Liver (tissue), 9 donors: ENCODE data around the gene ELMO2. TPM values are rescaled to one million over a fixed set of nuclear protein-coding genes. Genes with fewer than 3 reads are reported as not detected.

Experiments used
- DNase-seq: peaks from one replicate; pipeline ENCODE4 v3.0.0-alpha.2; 2017; ENCODE audit warnings: low spot score
- H3K27ac ChIP-seq, 2 donors: one replicate each; pipeline ENCODE4 v1.7.0; 2013; ENCODE audit warnings: inconsistent platforms in 2 of 2, low read length in 2 of 2, control low read depth in 1 of 2, low read depth in 1 of 2, mild to moderate bottlenecking in 1 of 2
- H3K27me3 ChIP-seq, 4 donors: one replicate each; pipeline versions ENCODE4 v1.6.1 to v1.7.0; 2013; ENCODE audit warnings: low read length in 3 of 4, inconsistent platforms in 1 of 4, mild to moderate bottlenecking in 1 of 4, moderate library complexity in 1 of 4; ENCODE audit not compliant: control insufficient read depth in 4 of 4, insufficient read depth in 4 of 4
- H3K36me3 ChIP-seq, 4 donors: one replicate each; pipeline versions ENCODE4 v1.6.1 to v1.7.0; 2013; ENCODE audit warnings: low read length in 3 of 4, mild to moderate bottlenecking in 3 of 4, low read depth in 1 of 4, moderate library complexity in 1 of 4; ENCODE audit not compliant: control insufficient read depth in 4 of 4, insufficient read depth in 3 of 4
- H3K4me1 ChIP-seq, 4 donors: one replicate each; pipeline versions ENCODE4 v1.6.1 to v1.7.0; 2013; ENCODE audit warnings: low read length in 3 of 4, mild to moderate bottlenecking in 3 of 4, moderate library complexity in 1 of 4; ENCODE audit not compliant: control insufficient read depth in 4 of 4, insufficient read depth in 4 of 4
- H3K4me3 ChIP-seq, 3 donors: one replicate each; pipeline versions ENCODE4 v1.6.1 to v1.7.0; 2013; ENCODE audit warnings: low read length in 3 of 3, control low read depth in 1 of 3, low read depth in 1 of 3, mild to moderate bottlenecking in 1 of 3
- H3K9ac ChIP-seq, 2 donors: one replicate each; pipeline ENCODE4 v1.7.0; 2013; ENCODE audit warnings: low read length in 2 of 2, mild to moderate bottlenecking in 2 of 2, moderate library complexity in 2 of 2, control low read depth in 1 of 2, low read depth in 1 of 2
- H3K9me3 ChIP-seq, 4 donors: one replicate each; pipeline versions ENCODE4 v1.6.1 to v1.7.0; 2013; ENCODE audit warnings: low read length in 3 of 4; ENCODE audit not compliant: control insufficient read depth in 4 of 4
- ATF3 ChIP-seq: IDR thresholded peaks from 2 replicates; pipeline ENCODE4 v1.6.1; 2016; ENCODE audit warnings: antibody characterized with exemption
- CTCF ChIP-seq: fragments of 150-350 bp; IDR thresholded peaks from 2 replicates; pipeline ENCODE4 v1.5.1; 2017; ENCODE audit warnings: improper control_type of control experiment, low read depth, low read length; ENCODE audit not compliant: missing input control
- EGR1 ChIP-seq, 2 donors: IDR thresholded peaks; 2 replicates each; pipeline ENCODE4 v1.6.1; 2016 to 2018; ENCODE audit warnings: antibody characterized with exemption in 2 of 2, low read depth in 2 of 2
- FOXA1 ChIP-seq: IDR thresholded peaks from 2 replicates; pipeline ENCODE4 v1.6.1; 2016; ENCODE audit warnings: antibody characterized with exemption
- FOXA2 ChIP-seq: IDR thresholded peaks from 2 replicates; pipeline ENCODE4 v1.6.1; 2016; ENCODE audit warnings: antibody characterized with exemption
- GABPA ChIP-seq, 2 donors: IDR thresholded peaks in 1 of 2; conservative IDR thresholded peaks in 1 of 2; 2 replicates each; pipeline ENCODE4 v1.6.1; 2016; ENCODE audit warnings: antibody characterized with exemption in 2 of 2, mild to moderate bottlenecking in 1 of 2, moderate library complexity in 1 of 2
- HNF4A ChIP-seq, 2 donors: conservative IDR thresholded peaks; 2 replicates each; pipeline ENCODE4 v1.6.1; 2016; ENCODE audit warnings: antibody characterized with exemption in 2 of 2, mild to moderate bottlenecking in 2 of 2
- HNF4G ChIP-seq: IDR thresholded peaks from 2 replicates; pipeline ENCODE4 v1.6.1; 2016; ENCODE audit warnings: antibody characterized with exemption
- JUND ChIP-seq, 2 donors: IDR thresholded peaks; 2 replicates each; pipeline ENCODE4 v1.6.1; 2016; ENCODE audit warnings: antibody characterized with exemption in 2 of 2
- MAX ChIP-seq: IDR thresholded peaks from 2 replicates; pipeline ENCODE4 v1.6.1; 2016; ENCODE audit warnings: antibody characterized with exemption
- NR2F2 ChIP-seq: IDR thresholded peaks from 2 replicates; pipeline ENCODE4 v1.6.1; 2016; ENCODE audit warnings: antibody characterized with exemption
- RAD21 ChIP-seq, 2 donors: IDR thresholded peaks; 2 replicates each; pipeline ENCODE4 v1.6.1; 2016; ENCODE audit warnings: antibody characterized with exemption in 2 of 2, mild to moderate bottlenecking in 2 of 2
- REST ChIP-seq: IDR thresholded peaks from 2 replicates; pipeline ENCODE4 v1.6.1; 2016; ENCODE audit warnings: antibody characterized with exemption, mild to moderate bottlenecking
- RXRA ChIP-seq, 2 donors: IDR thresholded peaks; 2 replicates each; pipeline ENCODE4 v1.6.1; 2017 to 2018; ENCODE audit warnings: antibody characterized with exemption in 2 of 2, mild to moderate bottlenecking in 1 of 2
- SP1 ChIP-seq: IDR thresholded peaks from 2 replicates; pipeline ENCODE4 v1.6.1; 2018; ENCODE audit warnings: antibody characterized with exemption, mild to moderate bottlenecking
- TAF1 ChIP-seq: conservative IDR thresholded peaks from 2 replicates; pipeline ENCODE4 v1.6.1; 2016; ENCODE audit warnings: antibody characterized with exemption, mild to moderate bottlenecking
- YY1 ChIP-seq: IDR thresholded peaks from 2 replicates; pipeline ENCODE4 v1.6.1; 2016; ENCODE audit warnings: antibody characterized with exemption, mild to moderate bottlenecking
- ZBTB33 ChIP-seq: IDR thresholded peaks from 2 replicates; pipeline ENCODE4 v1.6.1; 2016; ENCODE audit warnings: antibody characterized with exemption
- WGBS: extraction: QIAGEN DNeasy Blood & Tissue Kit; methylation state at CpG from one replicate; pipeline ENCODE4 v1.1.7; 2013; 5-methylcytosine and 5-hydroxymethylcytosine counted together
- polyA plus RNA-seq, 2 donors: library from polyadenylated mRNA; stranded (reverse) in 1 of 2; unstranded in 1 of 2; fragments of 200-250 nt in 1 of 2; fragments of >200 nt in 1 of 2; fragmentation: Nextera tagmentation in 1 of 2; extraction: Ambion mirVana in 1 of 2; gene quantifications; one replicate each; pipeline versions ENCODE4 v1.2.1 to v1.2.3, GENCODE V29; 2013 to 2015
- total RNA-seq, 2 donors: library from RNA; depleted of rRNA; stranded (reverse); fragments of >200 nt; gene quantifications; one replicate each; pipeline ENCODE4 v1.2.3, GENCODE V29; 2014
- donor health status: healthy.
- donor health status: healthy.
- donor health status: healthy.
- donor health status: healthy.
- donor health status: healthy.

ELMO2 gene
- total and polyA plus RNA-seq, 4 donors, result 7.9 to 16.0 (median 13.9) TPM

- Histone ChIP-seq H3K27ac (no peak overlapping the region), H3K27me3 (no peaks in the 10 kb centered on the region), H3K36me3 (peaks cover 1 to 11% (median 3%) of the 10 kb centered on the region in 4 donors), H3K9me3 (no peaks in the 10 kb centered on the region), H3K4me3 (no peak overlapping the region), H3K9ac (no peak overlapping the region), H3K4me1 (peaks cover 8 to 46% (median 31%) of the 10 kb centered on the region in 4 donors)
- WGBS, result 80% methylated on average over 5 of the region's 5 CpGs
- no peak for TF ChIP-seq JUND (IDR thresholded peaks at IDR 0.05)
- TF ChIP-seq RAD21 (IDR thresholded peaks at IDR 0.05), result no peak
- no peak for TF ChIP-seq RXRA (IDR thresholded peaks at IDR 0.05)
- TF ChIP-seq TAF1, result no peak
- TF ChIP-seq EGR1 (IDR thresholded peaks at IDR 0.05; ENCODE audit: low read depth in 2 of 2), result no peak
- TF ChIP-seq NR2F2, result no peak
- no peak for TF ChIP-seq HNF4G
- no peak for TF ChIP-seq MAX
- no peak for TF ChIP-seq FOXA1
- no peak for TF ChIP-seq ZBTB33
- TF ChIP-seq ATF3, result no peak
- TF ChIP-seq GABPA (IDR thresholded peaks at IDR 0.05 in 1 of 2, conservative IDR thresholded peaks at IDR 0.05 in 1 of 2), result no peak
- no peak for TF ChIP-seq REST
- TF ChIP-seq CTCF, result no peak
- TF ChIP-seq SP1, result no peak
- no peak for TF ChIP-seq FOXA2
- TF ChIP-seq HNF4A (conservative IDR thresholded peaks at IDR 0.05), result no peak
- no peak for TF ChIP-seq YY1
- DNase-seq, result no peak
Measured at GRCh38 chr20:46361381-46361780, 45.0 kb downstream of the ELMO2 start.
